Measurements from ENCODE around the gene ELMO2.

Gene ELMO2

GRCh38 chr20:46343975-46344357 lies 62.4 kb downstream of the ELMO2 start:
- ATAC-seq = peak; percentile 6; the same call in 1 of the 3 replicates
- TF ChIP-seq CSRNP3 (CRISPR knock-in tag; IDR thresholded peaks at IDR 0.05) = no peak
- no peak for TF ChIP-seq CSDC2 (CRISPR knock-in tag; IDR thresholded peaks at IDR 0.05)
- TF ChIP-seq, protein P1, sequence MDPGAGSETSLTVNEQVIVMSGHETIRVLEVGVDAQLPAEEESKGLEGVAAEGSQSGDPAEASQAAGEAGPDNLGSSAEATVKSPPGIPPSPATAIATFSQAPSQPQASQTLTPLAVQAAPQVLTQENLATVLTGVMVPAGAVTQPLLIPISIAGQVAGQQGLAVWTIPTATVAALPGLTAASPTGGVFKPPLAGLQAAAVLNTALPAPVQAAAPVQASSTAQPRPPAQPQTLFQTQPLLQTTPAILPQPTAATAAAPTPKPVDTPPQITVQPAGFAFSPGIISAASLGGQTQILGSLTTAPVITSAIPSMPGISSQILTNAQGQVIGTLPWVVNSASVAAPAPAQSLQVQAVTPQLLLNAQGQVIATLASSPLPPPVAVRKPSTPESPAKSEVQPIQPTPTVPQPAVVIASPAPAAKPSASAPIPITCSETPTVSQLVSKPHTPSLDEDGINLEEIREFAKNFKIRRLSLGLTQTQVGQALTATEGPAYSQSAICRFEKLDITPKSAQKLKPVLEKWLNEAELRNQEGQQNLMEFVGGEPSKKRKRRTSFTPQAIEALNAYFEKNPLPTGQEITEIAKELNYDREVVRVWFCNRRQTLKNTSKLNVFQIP (CRISPR knock-in tag; IDR thresholded peaks at IDR 0.05; ENCODE audit: borderline replicate concordance, low read depth) = no peak
- TF ChIP-seq ZFP3 (CRISPR knock-in tag; IDR thresholded peaks at IDR 0.05) = no peak
- TF ChIP-seq, protein P2, sequence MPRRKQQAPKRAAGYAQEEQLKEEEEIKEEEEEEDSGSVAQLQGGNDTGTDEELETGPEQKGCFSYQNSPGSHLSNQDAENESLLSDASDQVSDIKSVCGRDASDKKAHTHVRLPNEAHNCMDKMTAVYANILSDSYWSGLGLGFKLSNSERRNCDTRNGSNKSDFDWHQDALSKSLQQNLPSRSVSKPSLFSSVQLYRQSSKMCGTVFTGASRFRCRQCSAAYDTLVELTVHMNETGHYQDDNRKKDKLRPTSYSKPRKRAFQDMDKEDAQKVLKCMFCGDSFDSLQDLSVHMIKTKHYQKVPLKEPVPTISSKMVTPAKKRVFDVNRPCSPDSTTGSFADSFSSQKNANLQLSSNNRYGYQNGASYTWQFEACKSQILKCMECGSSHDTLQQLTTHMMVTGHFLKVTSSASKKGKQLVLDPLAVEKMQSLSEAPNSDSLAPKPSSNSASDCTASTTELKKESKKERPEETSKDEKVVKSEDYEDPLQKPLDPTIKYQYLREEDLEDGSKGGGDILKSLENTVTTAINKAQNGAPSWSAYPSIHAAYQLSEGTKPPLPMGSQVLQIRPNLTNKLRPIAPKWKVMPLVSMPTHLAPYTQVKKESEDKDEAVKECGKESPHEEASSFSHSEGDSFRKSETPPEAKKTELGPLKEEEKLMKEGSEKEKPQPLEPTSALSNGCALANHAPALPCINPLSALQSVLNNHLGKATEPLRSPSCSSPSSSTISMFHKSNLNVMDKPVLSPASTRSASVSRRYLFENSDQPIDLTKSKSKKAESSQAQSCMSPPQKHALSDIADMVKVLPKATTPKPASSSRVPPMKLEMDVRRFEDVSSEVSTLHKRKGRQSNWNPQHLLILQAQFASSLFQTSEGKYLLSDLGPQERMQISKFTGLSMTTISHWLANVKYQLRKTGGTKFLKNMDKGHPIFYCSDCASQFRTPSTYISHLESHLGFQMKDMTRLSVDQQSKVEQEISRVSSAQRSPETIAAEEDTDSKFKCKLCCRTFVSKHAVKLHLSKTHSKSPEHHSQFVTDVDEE (CRISPR knock-in tag; IDR thresholded peaks at IDR 0.05) = no peak
- no peak for TF ChIP-seq SNAI2 (CRISPR knock-in tag; IDR thresholded peaks at IDR 0.05)
- TF ChIP-seq ZFP30 (CRISPR knock-in tag; IDR thresholded peaks at IDR 0.05) = no peak
- no peak for TF ChIP-seq ESRRG (CRISPR knock-in tag; IDR thresholded peaks at IDR 0.05)
- TF ChIP-seq OSR1 (CRISPR knock-in tag; IDR thresholded peaks at IDR 0.05) = no peak
- TF ChIP-seq BACH2 (CRISPR knock-in tag; IDR thresholded peaks at IDR 0.05; ENCODE audit: borderline replicate concordance) = no peak
- TF ChIP-seq ZNF565 (CRISPR knock-in tag; conservative IDR thresholded peaks at IDR 0.05; ENCODE audit: low read depth) = no peak
- no peak for TF ChIP-seq GLIS3 (CRISPR knock-in tag; IDR thresholded peaks at IDR 0.05)
- TF ChIP-seq ZNF70 (CRISPR knock-in tag; IDR thresholded peaks at IDR 0.05) = no peak
- TF ChIP-seq, protein P3, sequence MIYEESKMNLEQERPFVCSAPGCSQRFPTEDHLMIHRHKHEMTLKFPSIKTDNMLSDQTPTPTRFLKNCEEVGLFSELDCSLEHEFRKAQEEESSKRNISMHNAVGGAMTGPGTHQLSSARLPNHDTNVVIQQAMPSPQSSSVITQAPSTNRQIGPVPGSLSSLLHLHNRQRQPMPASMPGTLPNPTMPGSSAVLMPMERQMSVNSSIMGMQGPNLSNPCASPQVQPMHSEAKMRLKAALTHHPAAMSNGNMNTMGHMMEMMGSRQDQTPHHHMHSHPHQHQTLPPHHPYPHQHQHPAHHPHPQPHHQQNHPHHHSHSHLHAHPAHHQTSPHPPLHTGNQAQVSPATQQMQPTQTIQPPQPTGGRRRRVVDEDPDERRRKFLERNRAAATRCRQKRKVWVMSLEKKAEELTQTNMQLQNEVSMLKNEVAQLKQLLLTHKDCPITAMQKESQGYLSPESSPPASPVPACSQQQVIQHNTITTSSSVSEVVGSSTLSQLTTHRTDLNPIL (CRISPR knock-in tag; IDR thresholded peaks at IDR 0.05; ENCODE audit: low read depth) = no peak
- TF ChIP-seq ZC3H10 (CRISPR knock-in tag; IDR thresholded peaks at IDR 0.05) = no peak

GRCh38 chr20:46343348-46343974 lies 63.0 kb downstream of the ELMO2 start:
- TF ChIP-seq, protein P2 (CRISPR knock-in tag; IDR thresholded peaks at IDR 0.05) = no peak
- TF ChIP-seq ZNF70 (CRISPR knock-in tag; IDR thresholded peaks at IDR 0.05) (no peak), ESRRG (CRISPR knock-in tag; IDR thresholded peaks at IDR 0.05) (no peak), ARNTL (CRISPR knock-in tag; IDR thresholded peaks at IDR 0.05; ENCODE audit: borderline replicate concordance, low read depth) (no peak), BACH2 (CRISPR knock-in tag; IDR thresholded peaks at IDR 0.05; ENCODE audit: borderline replicate concordance) (no peak)
- TF ChIP-seq, protein P3 (CRISPR knock-in tag; IDR thresholded peaks at IDR 0.05; ENCODE audit: low read depth) = no peak
- ATAC-seq = peak; percentile 18

All from SK-N-SH treated with all-trans-retinoic acid at 6 μM for 48 hours (cell line).